NCI-H69 (cell line): ENCODE data around the gene CALML6.

ENCODE experiments used
- DNase-seq: peaks from one replicate; lab custom pipeline; 2025; lab: John Stamatoyannopoulos, UW

Gene CALML6

DNA sequence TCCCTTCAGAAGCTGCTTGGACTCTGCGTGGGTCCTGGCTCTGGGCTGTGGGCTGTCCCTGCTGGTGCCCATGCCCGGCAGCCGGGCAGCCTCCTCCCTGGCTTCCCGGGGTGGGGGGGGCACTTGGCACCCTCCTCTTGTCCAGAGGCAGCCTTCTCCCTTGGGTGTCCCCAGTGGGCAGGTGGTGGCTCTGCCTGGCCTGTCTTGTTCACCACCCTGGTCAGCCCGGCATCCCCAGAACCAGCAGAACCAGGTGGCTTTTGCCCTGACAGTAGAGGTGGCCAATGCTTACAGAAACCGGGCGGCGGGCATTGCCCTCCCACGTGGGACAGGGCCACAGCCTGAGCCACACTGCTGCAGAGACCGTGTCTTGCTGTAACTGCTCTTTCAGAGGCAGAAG is 50.5 kb downstream of the CALML6 start:
- no peak for DNase-seq

DNA sequence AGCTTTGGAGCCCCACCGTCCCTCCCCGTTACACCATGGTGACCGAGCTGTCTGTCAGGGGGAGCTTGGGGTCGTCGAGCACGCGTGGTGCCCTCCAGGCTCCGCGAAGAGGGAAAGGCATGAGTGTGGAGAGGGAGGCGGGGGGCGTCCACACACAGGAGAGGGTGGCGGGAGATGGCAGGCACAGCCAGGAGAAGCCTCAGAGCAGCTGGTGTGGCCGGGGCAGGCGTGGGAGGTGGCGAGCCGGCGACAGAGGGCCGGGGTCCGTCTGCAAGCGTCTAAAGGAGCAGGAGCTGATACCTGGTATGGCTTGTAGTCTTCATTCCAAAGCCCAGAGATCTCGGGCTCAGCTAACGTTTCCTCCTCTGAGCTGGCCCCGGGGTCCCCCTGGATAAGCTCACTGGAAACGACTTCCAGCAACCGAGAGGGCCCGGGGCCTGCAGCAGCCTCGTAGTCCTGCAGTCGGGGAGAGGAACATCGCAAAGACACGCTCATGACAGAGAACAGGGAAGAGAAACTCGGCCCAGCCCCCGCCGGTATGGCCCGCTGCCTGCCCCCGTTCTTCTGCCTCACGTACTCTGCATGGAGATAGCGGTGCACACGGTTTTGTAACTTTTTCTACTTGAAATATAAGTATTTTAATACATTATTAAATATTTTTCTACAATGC is 51.1 kb downstream of the CALML6 start:
- DNase-seq, result peak; percentile 1
